MM.1S (cell line): Measurements from ENCODE around the gene ZNF613.
"Not testable (repeated sequence)": the region's sequence is repeated elsewhere in the genome, so short reads cannot be mapped to it uniquely, and the experiment has no call there.

ENCODE experiments used
- DNase-seq: peaks from one replicate; pipeline ENCODE4 v3.0.0-alpha.2; 2015
- H2AFZ ChIP-seq: fragments of 300-600 bp; sonication (generic); 2 replicates; pipeline ENCODE4 v1.6.0; 2016; ENCODE audit warnings: antibody characterized with exemption, low read length
- H3F3A ChIP-seq: fragments of 300-600 bp; sonication (generic); 2 replicates; pipeline ENCODE4 v1.6.1; 2016; ENCODE audit warnings: mild to moderate bottlenecking, antibody characterized with exemption, low read length, moderate library complexity, mixed read lengths; ENCODE audit not compliant: insufficient read depth
- H3K27ac ChIP-seq: fragments of 300-600 bp; sonication (generic); 2 replicates; pipeline ENCODE4 v1.5.1; 2016; ENCODE audit warnings: mild to moderate bottlenecking, low read length
- H3K27me3 ChIP-seq: fragments of 300-600 bp; sonication (generic); replicated peaks from 2 replicates; pipeline ENCODE4 v1.6.0; 2016; ENCODE audit warnings: low read length; ENCODE audit not compliant: insufficient read depth
- H3K36me3 ChIP-seq: fragments of 300-600 bp; sonication (generic); replicated peaks from 2 replicates; pipeline ENCODE4 v1.6.1; 2016; ENCODE audit warnings: mild to moderate bottlenecking, low read length, mixed read lengths; ENCODE audit not compliant: insufficient read depth
- H3K4me1 ChIP-seq: fragments of 300-600 bp; sonication (generic); 2 replicates; pipeline ENCODE4 v1.6.1; 2016; ENCODE audit warnings: low read length, mixed read lengths
- H3K4me2 ChIP-seq: fragments of 300-600 bp; sonication (generic); 2 replicates; pipeline ENCODE4 v1.6.0; 2016; ENCODE audit warnings: low read depth, low read length
- H3K4me3 ChIP-seq: fragments of 300-600 bp; sonication (generic); 2 replicates; pipeline ENCODE4 v1.5.1; 2016; ENCODE audit warnings: low read length, mixed read lengths
- H3K79me2 ChIP-seq: fragments of 300-600 bp; sonication (generic); 2 replicates; pipeline ENCODE4 v1.6.1; 2016; ENCODE audit warnings: mixed run types, low read length, mixed read lengths
- H3K9ac ChIP-seq: fragments of 300-600 bp; sonication (generic); 2 replicates; pipeline ENCODE4 v1.6.1; 2016; ENCODE audit warnings: low read length, mixed read lengths
- H3K9me2 ChIP-seq: fragments of 300-600 bp; sonication (generic); replicated peaks from 2 replicates; pipeline ENCODE4 v1.6.1; 2016; ENCODE audit warnings: mild to moderate bottlenecking, low read length, mixed read lengths; ENCODE audit not compliant: insufficient read depth
- H3K9me3 ChIP-seq: fragments of 300-600 bp; sonication (generic); replicated peaks from 2 replicates; pipeline ENCODE4 v1.6.1; 2016; ENCODE audit warnings: mild to moderate bottlenecking, low read length, mixed read lengths; ENCODE audit not compliant: insufficient read depth
- H4K20me1 ChIP-seq: fragments of 300-600 bp; sonication (generic); 2 replicates; pipeline ENCODE4 v1.6.1; 2016; ENCODE audit warnings: mild to moderate bottlenecking, low read length, moderate library complexity, mixed read lengths; ENCODE audit not compliant: insufficient read depth
- EZH2 ChIP-seq: fragments of 300-600 bp; sonication (generic); optimal IDR thresholded peaks from 2 replicates; pipeline ENCODE3; 2017; ENCODE audit warnings: low read depth, mild to moderate bottlenecking, antibody characterized with exemption, low read length, mixed read lengths
- EZH2phosphoT487 ChIP-seq: fragments of 300-600 bp; sonication (generic); IDR thresholded peaks from 2 replicates; pipeline ENCODE4 v1.6.1; 2018; ENCODE audit warnings: antibody characterized with exemption, low read length
- TF ChIP-seq, protein P1 (sequence below): fragments of 300-600 bp; sonication (generic); IDR thresholded peaks from 2 replicates; pipeline ENCODE4 v1.5.1; 2016; ENCODE audit warnings: antibody characterized with exemption, low read length, mixed read lengths

ZNF613 gene

GRCh38 chr19:51965583-51965982, 38.3 kb downstream of the ZNF613 start:
- no peaks in the 10 kb centered on the region for H4K20me1 ChIP-seq
- no peaks in the 10 kb centered on the region; the same call in 1 of the 2 replicates for H3K9me3 ChIP-seq
- no peak overlapping the region for H3K9ac ChIP-seq
- H2AFZ ChIP-seq = no peak overlapping the region
- no peaks in the 10 kb centered on the region for H3F3A ChIP-seq
- no peaks in the 10 kb centered on the region for H3K79me2 ChIP-seq
- H3K27ac ChIP-seq = no peak overlapping the region
- no peak for TF ChIP-seq EZH2
- TF ChIP-seq, protein P1, sequence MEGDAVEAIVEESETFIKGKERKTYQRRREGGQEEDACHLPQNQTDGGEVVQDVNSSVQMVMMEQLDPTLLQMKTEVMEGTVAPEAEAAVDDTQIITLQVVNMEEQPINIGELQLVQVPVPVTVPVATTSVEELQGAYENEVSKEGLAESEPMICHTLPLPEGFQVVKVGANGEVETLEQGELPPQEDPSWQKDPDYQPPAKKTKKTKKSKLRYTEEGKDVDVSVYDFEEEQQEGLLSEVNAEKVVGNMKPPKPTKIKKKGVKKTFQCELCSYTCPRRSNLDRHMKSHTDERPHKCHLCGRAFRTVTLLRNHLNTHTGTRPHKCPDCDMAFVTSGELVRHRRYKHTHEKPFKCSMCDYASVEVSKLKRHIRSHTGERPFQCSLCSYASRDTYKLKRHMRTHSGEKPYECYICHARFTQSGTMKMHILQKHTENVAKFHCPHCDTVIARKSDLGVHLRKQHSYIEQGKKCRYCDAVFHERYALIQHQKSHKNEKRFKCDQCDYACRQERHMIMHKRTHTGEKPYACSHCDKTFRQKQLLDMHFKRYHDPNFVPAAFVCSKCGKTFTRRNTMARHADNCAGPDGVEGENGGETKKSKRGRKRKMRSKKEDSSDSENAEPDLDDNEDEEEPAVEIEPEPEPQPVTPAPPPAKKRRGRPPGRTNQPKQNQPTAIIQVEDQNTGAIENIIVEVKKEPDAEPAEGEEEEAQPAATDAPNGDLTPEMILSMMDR = no peak
- no peak for TF ChIP-seq EZH2phosphoT487
- no peaks in the 10 kb centered on the region for H3K9me2 ChIP-seq
- H3K36me3 ChIP-seq = peaks cover 13% of the 10 kb centered on the region
- no peaks in the 10 kb centered on the region for H3K27me3 ChIP-seq
- H3K4me3 ChIP-seq = no peak overlapping the region
- no peaks in the 10 kb centered on the region for H3K4me1 ChIP-seq
- DNase-seq = no peak
- H3K4me2 ChIP-seq = no peak overlapping the region

DNA sequence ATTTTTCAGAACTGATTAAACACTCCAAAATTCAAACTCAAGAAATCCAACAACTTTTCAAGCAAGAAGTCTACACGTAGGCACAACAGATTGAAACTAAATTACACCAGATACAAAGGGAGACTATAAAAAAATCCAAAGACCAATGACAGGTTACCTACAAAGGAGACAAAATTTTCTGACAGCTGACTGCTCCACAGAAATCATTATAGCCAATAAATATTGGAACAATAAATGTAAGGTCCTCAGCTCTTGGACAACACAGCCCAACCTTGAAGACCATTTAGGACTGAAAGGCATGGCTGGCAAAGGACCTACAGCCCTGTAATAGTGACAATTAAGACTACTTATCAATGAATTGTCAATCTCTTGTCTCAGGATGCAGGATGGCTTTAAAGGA, 43.4 kb downstream of the ZNF613 start:
- H3K27ac ChIP-seq = no peak overlapping the region
- no peak overlapping the region for H3K9ac ChIP-seq
- no peaks in the 10 kb centered on the region for H3K4me1 ChIP-seq
- no peak overlapping the region for H3K4me2 ChIP-seq
- no peaks in the 10 kb centered on the region for H4K20me1 ChIP-seq
- no peaks in the 10 kb centered on the region for H3F3A ChIP-seq
- H2AFZ ChIP-seq = no peak overlapping the region
- TF ChIP-seq EZH2phosphoT487 (no peak), EZH2 (no peak)
- TF ChIP-seq, protein P1 = no peak
- no peak for DNase-seq
- peaks cover 22% of the 10 kb centered on the region for H3K36me3 ChIP-seq
- no peaks in the 10 kb centered on the region for H3K9me2 ChIP-seq
- H3K27me3 ChIP-seq = no peaks in the 10 kb centered on the region
- no peaks in the 10 kb centered on the region; the same call in 1 of the 2 replicates for H3K9me3 ChIP-seq
- no peak overlapping the region for H3K4me3 ChIP-seq
- no peaks in the 10 kb centered on the region for H3K79me2 ChIP-seq

GRCh38 chr19:51971624-51972023, 44.4 kb downstream of the ZNF613 start:
- Histone ChIP-seq H3K27me3 (no peaks in the 10 kb centered on the region), H3K4me3 (no peak overlapping the region), H2AFZ (no peak overlapping the region), H3K79me2 (no peaks in the 10 kb centered on the region), H3K4me1 (no peaks in the 10 kb centered on the region), H3F3A (no peaks in the 10 kb centered on the region), H3K9me3 (no peaks in the 10 kb centered on the region; the same call in 1 of the 2 replicates), H3K36me3 (peaks cover 19% of the 10 kb centered on the region), H4K20me1 (no peaks in the 10 kb centered on the region), H3K9ac (no peak overlapping the region), H3K4me2 (no peak overlapping the region), H3K27ac (no peak overlapping the region), H3K9me2 (no peaks in the 10 kb centered on the region)
- TF ChIP-seq EZH2 (no peak), EZH2phosphoT487 (no peak)
- TF ChIP-seq, protein P1 = no peak
- no peak for DNase-seq

- not testable (repeated sequence) for H3K4me2 ChIP-seq, H2AFZ ChIP-seq, H3F3A ChIP-seq, H3K27me3 ChIP-seq, H3K9me3 ChIP-seq, H3K79me2 ChIP-seq, H3K9me2 ChIP-seq, H3K4me3 ChIP-seq, H3K4me1 ChIP-seq, H4K20me1 ChIP-seq, DNase-seq, H3K27ac ChIP-seq, H3K9ac ChIP-seq
- peaks cover 13% of the 10 kb centered on the region for H3K36me3 ChIP-seq
Observed at GRCh38 chr19:51975787-51976186, 48.5 kb downstream of the ZNF613 start.
